Tibial artery (tissue), 4 donors: ENCODE measurements around the gene SPEN.
A peak's percentile ranks its signal among the peaks of the same experiment; 100 is the strongest.
"Not testable (repeated sequence)": the region's sequence is repeated elsewhere in the genome, so short reads cannot be mapped to it uniquely, and the experiment has no call there.

Source experiments
- DNase-seq, 2 donors: peaks; one replicate each; pipeline ENCODE4 v3.0.0-alpha.2; 2019
- H3K27ac ChIP-seq, 2 donors: fragments of 200-600 bp; sonication (generic) in 1 of 2; 1 replicate in 1 of 2; 2 replicates in 1 of 2; pipeline ENCODE4 v1.5.1; 2018 to 2019; ENCODE audit warnings: mild to moderate bottlenecking in 1 of 2
- H3K27me3 ChIP-seq, 2 donors: fragments of 200-600 bp; sonication (generic) in 1 of 2; one replicate each; pipeline versions ENCODE4 v1.5.1 to v1.6.0; 2016 to 2019
- H3K36me3 ChIP-seq, 3 donors: fragments of 200-600 bp; sonication (generic) in 2 of 3; one replicate each; pipeline ENCODE4 v1.5.1; 2016 to 2019; ENCODE audit warnings: mild to moderate bottlenecking in 2 of 3
- H3K4me1 ChIP-seq, 4 donors: fragments of 200-600 bp; sonication (generic) in 2 of 4; 1 replicate in 3 of 4; 2 replicates in 1 of 4; pipeline ENCODE4 v1.5.1; 2016 to 2019
- H3K4me3 ChIP-seq, 2 donors: fragments of 200-600 bp; sonication (generic) in 1 of 2; 1 replicate in 1 of 2; 2 replicates in 1 of 2; pipeline ENCODE4 v1.5.1; 2018 to 2019; ENCODE audit warnings: mild to moderate bottlenecking in 2 of 2
- H3K9me3 ChIP-seq, 3 donors: fragments of 200-600 bp; sonication (generic) in 1 of 3; one replicate each; pipeline ENCODE4 v1.5.1; 2016 to 2019
- intact Hi-C: fragments of 100-400 bp; cut with DNase I; formaldehyde crosslinking; loops from one replicate; pipeline ENCODE4 v1.15.0; 2023; ENCODE audit warnings: low total_unique reads
- TF ChIP-seq, protein P1 (sequence below), 2 experiments: fragments of 200-600 bp in 1 of 2; fragments of 450-650 bp in 1 of 2; IDR thresholded peaks; one replicate each; pipeline ENCODE4 v1.5.1; 2017 to 2019; ENCODE audit warnings: antibody characterized with exemption in 2 of 2, mild to moderate bottlenecking in 1 of 2, moderate library complexity in 1 of 2

Gene SPEN

DNA sequence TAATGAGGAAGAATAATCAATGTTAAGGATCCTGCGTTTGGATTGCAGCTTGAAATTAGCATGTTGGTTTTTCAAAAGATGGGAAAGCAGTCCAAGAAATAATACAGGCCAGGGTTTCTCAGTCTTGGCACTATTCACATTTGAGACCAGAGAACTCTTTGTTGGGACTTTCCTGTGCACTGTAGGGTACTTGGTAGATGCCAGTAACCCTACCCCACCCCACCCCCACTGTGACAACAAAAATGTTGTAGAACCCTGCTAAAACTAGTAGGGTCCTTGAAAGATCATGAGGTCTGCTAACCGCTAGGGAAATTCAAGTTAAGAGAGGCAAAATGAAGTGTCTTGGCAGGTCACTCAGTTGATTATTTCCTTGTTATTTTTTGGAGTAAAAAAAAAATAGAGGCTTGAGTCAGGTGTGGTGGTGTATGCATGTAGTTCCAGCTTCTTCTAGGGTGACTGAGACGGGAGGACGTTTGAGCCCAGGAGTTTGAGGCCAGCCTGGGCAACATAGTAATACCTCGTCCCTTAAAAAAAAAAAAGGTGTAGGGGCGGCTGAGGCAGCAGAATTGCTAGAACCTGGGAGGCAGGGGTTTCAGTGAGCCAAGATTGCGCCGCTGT lies 53.3 kb downstream of the SPEN start:
- peaks cover 0 to 10% (median 0%) of the 10 kb centered on the region in 3 donors for H3K36me3 ChIP-seq
- no peaks in the 10 kb centered on the region for H3K27me3 ChIP-seq
- no peak for DNase-seq
- no peak overlapping the region for H3K4me3 ChIP-seq
- intact Hi-C loops, result no loop called here
- peaks cover 0 to 86% (median 26%) of the 10 kb centered on the region in 4 donors for H3K4me1 ChIP-seq
- H3K9me3 ChIP-seq, result no peaks in the 10 kb centered on the region
- peak overlapping the region; percentile 17 to 58 for H3K27ac ChIP-seq
- TF ChIP-seq, protein P1, sequence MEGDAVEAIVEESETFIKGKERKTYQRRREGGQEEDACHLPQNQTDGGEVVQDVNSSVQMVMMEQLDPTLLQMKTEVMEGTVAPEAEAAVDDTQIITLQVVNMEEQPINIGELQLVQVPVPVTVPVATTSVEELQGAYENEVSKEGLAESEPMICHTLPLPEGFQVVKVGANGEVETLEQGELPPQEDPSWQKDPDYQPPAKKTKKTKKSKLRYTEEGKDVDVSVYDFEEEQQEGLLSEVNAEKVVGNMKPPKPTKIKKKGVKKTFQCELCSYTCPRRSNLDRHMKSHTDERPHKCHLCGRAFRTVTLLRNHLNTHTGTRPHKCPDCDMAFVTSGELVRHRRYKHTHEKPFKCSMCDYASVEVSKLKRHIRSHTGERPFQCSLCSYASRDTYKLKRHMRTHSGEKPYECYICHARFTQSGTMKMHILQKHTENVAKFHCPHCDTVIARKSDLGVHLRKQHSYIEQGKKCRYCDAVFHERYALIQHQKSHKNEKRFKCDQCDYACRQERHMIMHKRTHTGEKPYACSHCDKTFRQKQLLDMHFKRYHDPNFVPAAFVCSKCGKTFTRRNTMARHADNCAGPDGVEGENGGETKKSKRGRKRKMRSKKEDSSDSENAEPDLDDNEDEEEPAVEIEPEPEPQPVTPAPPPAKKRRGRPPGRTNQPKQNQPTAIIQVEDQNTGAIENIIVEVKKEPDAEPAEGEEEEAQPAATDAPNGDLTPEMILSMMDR (IDR thresholded peaks at IDR 0.05), result no peak

DNA sequence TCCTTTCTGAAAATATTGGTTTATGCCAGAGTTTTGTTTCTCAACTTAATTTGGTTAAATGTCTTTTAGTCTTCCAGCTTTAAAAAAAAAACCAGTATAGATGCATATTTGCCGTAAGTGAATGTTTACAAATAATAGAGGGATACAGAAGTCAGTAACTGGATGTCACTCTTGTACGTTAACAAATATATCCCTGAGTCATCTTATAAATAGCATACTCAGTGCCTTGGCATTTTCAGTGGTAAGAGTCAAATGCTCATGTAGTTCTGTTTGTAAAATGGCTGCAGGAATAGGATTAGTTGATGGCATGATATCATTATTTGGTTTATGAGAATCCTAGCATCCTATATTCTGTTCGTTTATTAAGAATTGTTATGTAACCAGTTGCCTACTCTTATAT lies 55.4 kb downstream of the SPEN start:
- peak overlapping the region; percentile 44 to 58 for H3K27ac ChIP-seq
- intact Hi-C loops, result no loop called here

DNA sequence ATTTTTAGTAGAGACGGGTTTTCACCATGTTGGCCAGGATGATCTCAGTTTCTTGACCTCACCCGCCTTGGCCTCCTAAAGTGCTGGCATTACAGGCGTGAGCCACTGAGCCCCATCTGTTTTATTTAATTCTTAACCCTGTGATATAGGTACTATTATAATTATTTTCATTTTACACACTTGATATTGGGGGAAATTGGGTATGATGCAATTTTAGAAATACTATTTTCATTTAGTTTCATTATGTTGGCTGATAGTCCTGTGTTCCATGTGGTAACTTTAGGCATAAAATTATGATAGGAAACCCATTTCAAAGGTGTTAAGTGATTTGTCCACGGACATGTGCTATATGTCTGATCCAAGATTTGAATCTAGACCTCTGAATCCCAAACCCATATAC lies 61.1 kb downstream of the SPEN start:
- TF ChIP-seq, protein P1 (IDR thresholded peaks at IDR 0.05), result no peak
- H3K4me3 ChIP-seq, result no peak overlapping the region
- H3K36me3 ChIP-seq, result peaks cover 33 to 44% (median 34%) of the 10 kb centered on the region in 3 donors
- H3K9me3 ChIP-seq, result no peaks in the 10 kb centered on the region
- H3K27me3 ChIP-seq, result no peaks in the 10 kb centered on the region
- intact Hi-C loops, result no loop called here
- DNase-seq, result no peak
- H3K4me1 ChIP-seq, result peaks cover 0 to 55% (median 6%) of the 10 kb centered on the region in 4 donors
- no peak overlapping the region for H3K27ac ChIP-seq

More for the DNA sequence above, 55.4 kb downstream of the SPEN start:
- H3K4me1 ChIP-seq, result peaks cover 0 to 86% (median 22%) of the 10 kb centered on the region in 4 donors
- H3K9me3 ChIP-seq, result no peaks in the 10 kb centered on the region
- TF ChIP-seq, protein P1 (IDR thresholded peaks at IDR 0.05), result no peak
- no peaks in the 10 kb centered on the region for H3K27me3 ChIP-seq
- DNase-seq, result no peak
- no peak overlapping the region for H3K4me3 ChIP-seq
- peaks cover 0 to 10% (median 0%) of the 10 kb centered on the region in 3 donors for H3K36me3 ChIP-seq

DNA sequence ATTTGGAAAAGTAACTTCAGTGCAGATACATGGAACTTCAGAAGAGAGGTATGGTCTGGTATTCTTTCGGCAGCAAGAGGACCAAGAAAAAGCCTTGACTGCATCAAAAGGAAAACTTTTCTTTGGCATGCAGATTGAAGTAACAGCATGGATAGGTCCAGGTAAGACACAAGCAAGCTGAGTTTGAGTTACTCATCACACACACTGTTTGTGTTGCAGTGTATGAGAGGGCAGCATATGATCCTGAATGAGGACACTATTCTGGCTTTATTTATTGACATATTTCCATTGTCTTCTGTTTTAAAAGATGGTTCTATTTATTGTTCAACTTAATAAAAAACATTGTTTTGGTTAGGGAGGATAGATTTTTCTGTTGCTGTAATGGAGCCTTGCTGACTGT lies 63.6 kb downstream of the SPEN start:
- intact Hi-C loops, result loop anchor here (5.0 kb wide), 1 partner anchor 36 kb away; no protein-coding TSS in a partner anchor
- Histone ChIP-seq H3K9me3 (no peaks in the 10 kb centered on the region), H3K27me3 (no peaks in the 10 kb centered on the region), H3K4me1 (peaks cover 0 to 36% (median 5%) of the 10 kb centered on the region in 4 donors), H3K27ac (no peak overlapping the region), H3K4me3 (no peak overlapping the region), H3K36me3 (peaks cover 43 to 51% (median 48%) of the 10 kb centered on the region in 3 donors)
- DNase-seq, result no peak
- TF ChIP-seq, protein P1 (IDR thresholded peaks at IDR 0.05), result no peak

DNA sequence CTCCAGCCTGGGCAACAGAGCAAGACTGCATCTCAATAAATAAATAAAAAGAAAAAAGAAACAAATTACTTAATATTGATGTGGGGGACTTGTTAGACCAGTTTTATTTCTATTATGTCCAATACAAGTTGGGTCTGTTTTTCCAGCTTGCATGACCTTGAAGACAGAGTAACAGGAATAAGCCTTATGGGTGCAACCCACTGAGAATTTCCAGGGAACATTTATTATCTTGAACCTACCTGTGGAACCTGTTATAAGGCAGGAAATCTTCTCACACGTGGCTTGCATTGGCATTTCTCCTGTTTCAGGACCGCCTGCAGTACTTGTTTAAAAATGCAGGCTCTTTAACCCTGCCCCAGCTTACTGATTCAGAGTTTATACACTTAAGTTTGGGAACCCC lies 64.4 kb downstream of the SPEN start:
- H3K36me3 ChIP-seq, result peaks cover 45 to 59% (median 56%) of the 10 kb centered on the region in 3 donors
- DNase-seq, result no peak
- intact Hi-C loops, result loop anchor here (5.0 kb wide), 1 partner anchor 35 kb away; no protein-coding TSS in a partner anchor
- H3K27me3 ChIP-seq, result no peaks in the 10 kb centered on the region
- H3K27ac ChIP-seq, result no peak overlapping the region
- no peak overlapping the region for H3K4me3 ChIP-seq
- peaks cover 0 to 35% (median 4%) of the 10 kb centered on the region in 4 donors for H3K4me1 ChIP-seq
- TF ChIP-seq, protein P1 (IDR thresholded peaks at IDR 0.05), result no peak
- no peaks in the 10 kb centered on the region for H3K9me3 ChIP-seq

DNA sequence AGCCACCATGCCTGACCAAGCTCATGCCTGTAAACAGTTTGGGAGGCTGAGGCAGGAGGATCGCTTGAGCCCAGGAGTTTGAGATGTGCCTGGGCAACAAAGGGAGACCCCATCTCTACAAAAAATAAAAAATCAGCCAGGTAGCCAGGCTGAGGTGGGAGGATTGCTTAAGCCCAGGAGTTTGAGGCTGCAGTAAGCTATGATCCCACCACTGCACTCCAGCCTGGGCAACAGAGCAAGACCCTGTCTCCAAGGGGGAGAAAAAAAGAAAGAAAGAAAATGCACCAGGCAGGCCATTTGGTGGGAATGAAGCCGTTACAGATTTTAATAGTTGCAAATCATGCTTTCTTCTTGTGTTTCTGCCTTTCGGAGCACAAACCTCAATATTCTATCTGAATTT lies 66.1 kb downstream of the SPEN start:
- H3K9me3 ChIP-seq, DNase-seq, H3K4me3 ChIP-seq, H3K27ac ChIP-seq, H3K27me3 ChIP-seq: not testable (repeated sequence)
- intact Hi-C loops, result loop anchor here (5.0 kb wide), 1 partner anchor 34 kb away; no protein-coding TSS in a partner anchor
- Histone ChIP-seq H3K4me1 (peaks cover 0 to 27% (median 0%) of the 10 kb centered on the region in 4 donors), H3K36me3 (peaks cover 62 to 73% (median 71%) of the 10 kb centered on the region in 3 donors)
